ENCODE measurements around the gene DLL3. TPM values are rescaled to one million over a fixed set of nuclear protein-coding genes. Genes with fewer than 3 reads are reported as not detected.
"Not testable (repeated sequence)": the region's sequence is repeated elsewhere in the genome, so short reads cannot be mapped to it uniquely, and the experiment has no call there.

Gene DLL3
- total RNA-seq, 2 donors from 2014 or later, result not detected

GRCh38 chr19:39474139-39474620 is 24.6 kb upstream of the DLL3 start:
- TF ChIP-seq CTCF (IDR thresholded peaks at IDR 0.05) (peak; percentile 48 to 76 (median 70)), POLR2A (IDR thresholded peaks at IDR 0.05) (no peak)
- peaks cover 16 to 55% of the 10 kb centered on the region in 2 donors for H3K36me3 ChIP-seq (replicated peaks in 1 of 2; ENCODE audit: insufficient read depth in 1 of 2, low read depth in 2 of 2)
- H3K27me3 ChIP-seq, result no peaks in the 10 kb centered on the region
- H3K4me1 ChIP-seq, result no peaks in the 10 kb centered on the region
- ATAC-seq (peak; percentile 55), DNase-seq (peak; percentile 45 to 67 (median 53))
- H3K4me3 ChIP-seq, result no peak overlapping the region
- intact Hi-C loops (cut with DNase I), result loop anchor here (10.0 kb wide), 1 partner anchor 61 kb away; the partner anchor contains the start of gene EID2B
- H3K27ac ChIP-seq, result no peak overlapping the region
- no peaks in the 10 kb centered on the region for H3K9me3 ChIP-seq
- WGBS, 2 donors, result 60 to 61% methylated on average over 7 to 8 of the region's 9 CpGs

GRCh38 chr19:39475748-39476147 is 23.0 kb upstream of the DLL3 start:
- H3K27me3 ChIP-seq, result no peaks in the 10 kb centered on the region
- no peak for ATAC-seq
- H3K36me3 ChIP-seq (replicated peaks in 1 of 2; ENCODE audit: insufficient read depth in 1 of 2, low read depth in 2 of 2), result peaks cover 13 to 39% of the 10 kb centered on the region in 2 donors
- H3K27ac ChIP-seq, result no peak overlapping the region
- no peak overlapping the region for H3K4me3 ChIP-seq
- TF ChIP-seq POLR2A (IDR thresholded peaks at IDR 0.05), result no peak
- H3K9me3 ChIP-seq, result no peaks in the 10 kb centered on the region
- intact Hi-C loops (cut with DNase I), result loop anchor here (10.0 kb wide), 1 partner anchor 59 kb away; the partner anchor contains the start of gene EID2B
- DNase-seq, result no peak
- H3K4me1 ChIP-seq, result peaks cover 8% of the 10 kb centered on the region
- WGBS, 2 donors, result 90 to 96% methylated on average over 2 of the region's 2 CpGs

GRCh38 chr19:39479319-39479801 is 19.4 kb upstream of the DLL3 start:
- not testable (repeated sequence) for H3K27me3 ChIP-seq; ATAC-seq; DNase-seq; H3K4me3 ChIP-seq; H3K36me3 ChIP-seq (replicated peaks in 1 of 2; ENCODE audit: insufficient read depth in 1 of 2, low read depth in 2 of 2); H3K9me3 ChIP-seq; H3K27ac ChIP-seq
- intact Hi-C loops (cut with DNase I), result loop anchor here (10.0 kb wide), 1 partner anchor 55 kb away; the partner anchor contains the start of gene EID2B
- peaks cover 19% of the 10 kb centered on the region for H3K4me1 ChIP-seq
- WGBS, 2 donors, result 71 to 72% methylated on average over 11 of the region's 11 CpGs

GRCh38 chr19:39479916-39480315 is 18.8 kb upstream of the DLL3 start:
- DNase-seq (no peak), ATAC-seq (no peak)
- peaks cover 19% of the 10 kb centered on the region for H3K4me1 ChIP-seq
- no peaks in the 10 kb centered on the region for H3K27me3 ChIP-seq
- H3K4me3 ChIP-seq, result no peak overlapping the region
- TF ChIP-seq CTCF (IDR thresholded peaks at IDR 0.05) (no peak), POLR2A (IDR thresholded peaks at IDR 0.05) (no peak)
- H3K27ac ChIP-seq, result peak overlapping the region in 3 of 4 donors; percentile 53 to 81 (median 80)
- peaks cover 0 to 3% of the 10 kb centered on the region in 2 donors for H3K36me3 ChIP-seq (replicated peaks in 1 of 2; ENCODE audit: insufficient read depth in 1 of 2, low read depth in 2 of 2)
- intact Hi-C loops (cut with DNase I), result loop anchor here (10.0 kb wide), 1 partner anchor 55 kb away; the partner anchor contains the start of gene EID2B
- no peaks in the 10 kb centered on the region for H3K9me3 ChIP-seq
- WGBS, 2 donors, result 42 to 44% methylated on average over 10 of the region's 10 CpGs

- intact Hi-C loops (cut with DNase I), result no loop called here
- TF ChIP-seq CTCF (IDR thresholded peaks at IDR 0.05) (peak in 2 of 7 experiments; percentile 12 to 33), POLR2A (IDR thresholded peaks at IDR 0.05) (peak in 2 of 3 donors; percentile 59 to 61)
- peak; percentile 99 for ATAC-seq
- no peaks in the 10 kb centered on the region for H3K9me3 ChIP-seq
- DNase-seq, result peak; percentile 97 to 98 (median 97)
- peak within 1 kb of the TSS; percentile 26 to 81 (median 66) for H3K27ac ChIP-seq
- H3K27me3 ChIP-seq, result no peaks in the 10 kb centered on the region
- 0 to 1% methylated on average over 16 to 62 of the region's 62 CpGs for WGBS, 2 donors
- peak within 1 kb of the TSS; percentile 66 to 67 for H3K4me3 ChIP-seq
- H3K36me3 ChIP-seq (replicated peaks in 1 of 2; ENCODE audit: insufficient read depth in 1 of 2, low read depth in 2 of 2), result peaks cover 0 to 7% of the 10 kb centered on the region in 2 donors
- peaks cover 19% of the 10 kb centered on the region for H3K4me1 ChIP-seq
Measured at GRCh38 chr19:39480337-39481228, 18.2 kb upstream of the DLL3 start, which contains the start of gene TIMM50. Gene TIMM50, plus strand, starts transcription at chr19:39480838. Its CDS starts 16 bp downstream, at chr19:39480854.
